Measurements from ENCODE around the gene NTF4. TPM values are rescaled to one million over a fixed set of nuclear protein-coding genes. Genes with fewer than 3 reads are reported as not detected.

Gene NTF4
- total and polyA plus RNA-seq, 2 of the 13 experiments (the other 11 are each of a cell fraction or from before 2014, with no cell fraction given), result not detected

- TF ChIP-seq RFX5 (IDR thresholded peaks at IDR 0.05; ENCODE audit: low read depth, low read length), result no peak
- TF ChIP-seq ZNF282 (IDR thresholded peaks at IDR 0.05; ENCODE audit: partially characterized antibody), result no peak
- TF ChIP-seq JARID2 (CRISPR knock-in tag; IDR thresholded peaks at IDR 0.05; ENCODE audit: insufficient replicate concordance), result no peak
- no peak for TF ChIP-seq ZNF124 (CRISPR knock-in tag; IDR thresholded peaks at IDR 0.05)
- no peak for TF ChIP-seq FOSL2 (CRISPR knock-in tag; IDR thresholded peaks at IDR 0.05)
- TF ChIP-seq HCFC1 (IDR thresholded peaks at IDR 0.05; ENCODE audit: low read depth, low read length), result no peak
- no peak for TF ChIP-seq PAWR (CRISPR knock-in tag; IDR thresholded peaks at IDR 0.05; ENCODE audit: borderline replicate concordance)
- TF ChIP-seq, protein P1, sequence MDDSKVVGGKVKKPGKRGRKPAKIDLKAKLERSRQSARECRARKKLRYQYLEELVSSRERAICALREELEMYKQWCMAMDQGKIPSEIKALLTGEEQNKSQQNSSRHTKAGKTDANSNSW (CRISPR knock-in tag; IDR thresholded peaks at IDR 0.05; ENCODE audit: borderline replicate concordance), result no peak
- TF ChIP-seq EED (CRISPR knock-in tag; IDR thresholded peaks at IDR 0.05), result 0 out of 2 replicates have a peak, but pooled peaks have one; percentile 19
- TF ChIP-seq RNF2 (conservative IDR thresholded peaks at IDR 0.05; ENCODE audit: low read depth), result no peak
- no peak for TF ChIP-seq PRMT3 (CRISPR knock-in tag; IDR thresholded peaks at IDR 0.05; ENCODE audit: borderline replicate concordance, low read depth)
- no peak for TF ChIP-seq PCBP2 (optimal IDR thresholded peaks at IDR 0.05; ENCODE audit: low read depth, low read length, poor library complexity, severe bottlenecking)
- TF ChIP-seq ZNF746 (CRISPR knock-in tag; IDR thresholded peaks at IDR 0.05), result no peak
- TF ChIP-seq SRF (IDR thresholded peaks at IDR 0.05; ENCODE audit: low read depth, low read length), result no peak
- TF ChIP-seq PRPF4 (IDR thresholded peaks at IDR 0.05; ENCODE audit: low read depth, low read length, poor library complexity, severe bottlenecking), result peak; percentile 90
- no peak for TF ChIP-seq ZBTB20 (CRISPR knock-in tag; IDR thresholded peaks at IDR 0.05; ENCODE audit: borderline replicate concordance, low read depth)
- TF ChIP-seq, protein P2, sequence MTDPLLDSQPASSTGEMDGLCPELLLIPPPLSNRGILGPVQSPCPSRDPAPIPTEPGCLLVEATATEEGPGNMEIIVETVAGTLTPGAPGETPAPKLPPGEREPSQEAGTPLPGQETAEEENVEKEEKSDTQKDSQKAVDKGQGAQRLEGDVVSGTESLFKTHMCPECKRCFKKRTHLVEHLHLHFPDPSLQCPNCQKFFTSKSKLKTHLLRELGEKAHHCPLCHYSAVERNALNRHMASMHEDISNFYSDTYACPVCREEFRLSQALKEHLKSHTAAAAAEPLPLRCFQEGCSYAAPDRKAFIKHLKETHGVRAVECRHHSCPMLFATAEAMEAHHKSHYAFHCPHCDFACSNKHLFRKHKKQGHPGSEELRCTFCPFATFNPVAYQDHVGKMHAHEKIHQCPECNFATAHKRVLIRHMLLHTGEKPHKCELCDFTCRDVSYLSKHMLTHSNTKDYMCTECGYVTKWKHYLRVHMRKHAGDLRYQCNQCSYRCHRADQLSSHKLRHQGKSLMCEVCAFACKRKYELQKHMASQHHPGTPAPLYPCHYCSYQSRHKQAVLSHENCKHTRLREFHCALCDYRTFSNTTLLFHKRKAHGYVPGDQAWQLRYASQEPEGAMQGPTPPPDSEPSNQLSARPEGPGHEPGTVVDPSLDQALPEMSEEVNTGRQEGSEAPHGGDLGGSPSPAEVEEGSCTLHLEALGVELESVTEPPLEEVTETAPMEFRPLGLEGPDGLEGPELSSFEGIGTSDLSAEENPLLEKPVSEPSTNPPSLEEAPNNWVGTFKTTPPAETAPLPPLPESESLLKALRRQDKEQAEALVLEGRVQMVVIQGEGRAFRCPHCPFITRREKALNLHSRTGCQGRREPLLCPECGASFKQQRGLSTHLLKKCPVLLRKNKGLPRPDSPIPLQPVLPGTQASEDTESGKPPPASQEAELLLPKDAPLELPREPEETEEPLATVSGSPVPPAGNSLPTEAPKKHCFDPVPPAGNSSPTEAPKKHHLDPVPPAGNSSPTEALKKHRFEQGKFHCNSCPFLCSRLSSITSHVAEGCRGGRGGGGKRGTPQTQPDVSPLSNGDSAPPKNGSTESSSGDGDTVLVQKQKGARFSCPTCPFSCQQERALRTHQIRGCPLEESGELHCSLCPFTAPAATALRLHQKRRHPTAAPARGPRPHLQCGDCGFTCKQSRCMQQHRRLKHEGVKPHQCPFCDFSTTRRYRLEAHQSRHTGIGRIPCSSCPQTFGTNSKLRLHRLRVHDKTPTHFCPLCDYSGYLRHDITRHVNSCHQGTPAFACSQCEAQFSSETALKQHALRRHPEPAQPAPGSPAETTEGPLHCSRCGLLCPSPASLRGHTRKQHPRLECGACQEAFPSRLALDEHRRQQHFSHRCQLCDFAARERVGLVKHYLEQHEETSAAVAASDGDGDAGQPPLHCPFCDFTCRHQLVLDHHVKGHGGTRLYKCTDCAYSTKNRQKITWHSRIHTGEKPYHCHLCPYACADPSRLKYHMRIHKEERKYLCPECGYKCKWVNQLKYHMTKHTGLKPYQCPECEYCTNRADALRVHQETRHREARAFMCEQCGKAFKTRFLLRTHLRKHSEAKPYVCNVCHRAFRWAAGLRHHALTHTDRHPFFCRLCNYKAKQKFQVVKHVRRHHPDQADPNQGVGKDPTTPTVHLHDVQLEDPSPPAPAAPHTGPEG (CRISPR knock-in tag; IDR thresholded peaks at IDR 0.05), result no peak
- TF ChIP-seq, protein P3, sequence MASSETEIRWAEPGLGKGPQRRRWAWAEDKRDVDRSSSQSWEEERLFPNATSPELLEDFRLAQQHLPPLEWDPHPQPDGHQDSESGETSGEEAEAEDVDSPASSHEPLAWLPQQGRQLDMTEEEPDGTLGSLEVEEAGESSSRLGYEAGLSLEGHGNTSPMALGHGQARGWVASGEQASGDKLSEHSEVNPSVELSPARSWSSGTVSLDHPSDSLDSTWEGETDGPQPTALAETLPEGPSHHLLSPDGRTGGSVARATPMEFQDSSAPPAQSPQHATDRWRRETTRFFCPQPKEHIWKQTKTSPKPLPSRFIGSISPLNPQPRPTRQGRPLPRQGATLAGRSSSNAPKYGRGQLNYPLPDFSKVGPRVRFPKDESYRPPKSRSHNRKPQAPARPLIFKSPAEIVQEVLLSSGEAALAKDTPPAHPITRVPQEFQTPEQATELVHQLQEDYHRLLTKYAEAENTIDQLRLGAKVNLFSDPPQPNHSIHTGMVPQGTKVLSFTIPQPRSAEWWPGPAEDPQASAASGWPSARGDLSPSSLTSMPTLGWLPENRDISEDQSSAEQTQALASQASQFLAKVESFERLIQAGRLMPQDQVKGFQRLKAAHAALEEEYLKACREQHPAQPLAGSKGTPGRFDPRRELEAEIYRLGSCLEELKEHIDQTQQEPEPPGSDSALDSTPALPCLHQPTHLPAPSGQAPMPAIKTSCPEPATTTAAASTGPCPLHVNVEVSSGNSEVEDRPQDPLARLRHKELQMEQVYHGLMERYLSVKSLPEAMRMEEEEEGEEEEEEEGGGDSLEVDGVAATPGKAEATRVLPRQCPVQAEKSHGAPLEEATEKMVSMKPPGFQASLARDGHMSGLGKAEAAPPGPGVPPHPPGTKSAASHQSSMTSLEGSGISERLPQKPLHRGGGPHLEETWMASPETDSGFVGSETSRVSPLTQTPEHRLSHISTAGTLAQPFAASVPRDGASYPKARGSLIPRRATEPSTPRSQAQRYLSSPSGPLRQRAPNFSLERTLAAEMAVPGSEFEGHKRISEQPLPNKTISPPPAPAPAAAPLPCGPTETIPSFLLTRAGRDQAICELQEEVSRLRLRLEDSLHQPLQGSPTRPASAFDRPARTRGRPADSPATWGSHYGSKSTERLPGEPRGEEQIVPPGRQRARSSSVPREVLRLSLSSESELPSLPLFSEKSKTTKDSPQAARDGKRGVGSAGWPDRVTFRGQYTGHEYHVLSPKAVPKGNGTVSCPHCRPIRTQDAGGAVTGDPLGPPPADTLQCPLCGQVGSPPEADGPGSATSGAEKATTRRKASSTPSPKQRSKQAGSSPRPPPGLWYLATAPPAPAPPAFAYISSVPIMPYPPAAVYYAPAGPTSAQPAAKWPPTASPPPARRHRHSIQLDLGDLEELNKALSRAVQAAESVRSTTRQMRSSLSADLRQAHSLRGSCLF (CRISPR knock-in tag; IDR thresholded peaks at IDR 0.05; ENCODE audit: borderline replicate concordance), result no peak
Measured at GRCh38 chr19:49084206-49085019, 19.8 kb upstream of the NTF4 start (continued).

Measured in HepG2 (cell line).